ENCODE results near the gene CNTF.

CNTF gene

DNA sequence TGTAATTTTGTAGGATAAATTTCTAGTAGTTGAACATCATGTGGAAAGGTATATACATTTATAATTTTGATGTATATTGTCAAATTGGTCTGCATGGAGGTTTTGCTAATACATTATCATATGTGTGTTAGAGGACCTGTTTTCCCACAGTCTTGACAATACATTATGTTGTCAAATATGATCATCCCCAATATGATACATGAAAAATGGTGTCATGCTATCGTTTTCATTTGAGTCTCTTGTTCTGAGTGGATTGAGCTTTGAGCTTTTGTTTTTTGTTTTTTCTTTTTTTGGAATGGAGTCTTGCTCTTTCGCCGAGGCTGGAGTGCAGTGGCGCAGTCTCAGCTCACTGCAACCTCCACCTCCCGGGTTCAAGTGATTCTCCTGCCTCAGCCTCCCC is 14.1 kb upstream of the CNTF start:
- no peak for DNase-seq

DNA sequence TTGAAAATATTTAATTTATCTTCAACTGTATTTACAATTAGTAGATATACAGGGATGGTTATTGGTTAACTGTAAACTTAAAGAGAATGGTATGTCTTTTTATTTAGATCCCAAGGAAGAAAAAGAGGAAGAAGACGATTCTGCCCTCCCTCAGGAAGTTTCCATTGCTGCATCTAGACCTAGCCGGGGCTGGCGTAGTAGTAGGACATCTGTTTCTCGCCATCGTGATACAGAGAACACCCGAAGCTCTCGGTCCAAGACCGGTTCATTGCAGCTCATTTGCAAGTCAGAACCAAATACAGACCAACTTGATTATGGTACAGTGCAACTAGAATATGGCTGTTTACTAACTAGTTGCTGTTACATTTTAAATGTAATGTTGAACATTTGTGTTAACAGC is 12.7 kb upstream of the CNTF start:
- no peak for DNase-seq

DNA sequence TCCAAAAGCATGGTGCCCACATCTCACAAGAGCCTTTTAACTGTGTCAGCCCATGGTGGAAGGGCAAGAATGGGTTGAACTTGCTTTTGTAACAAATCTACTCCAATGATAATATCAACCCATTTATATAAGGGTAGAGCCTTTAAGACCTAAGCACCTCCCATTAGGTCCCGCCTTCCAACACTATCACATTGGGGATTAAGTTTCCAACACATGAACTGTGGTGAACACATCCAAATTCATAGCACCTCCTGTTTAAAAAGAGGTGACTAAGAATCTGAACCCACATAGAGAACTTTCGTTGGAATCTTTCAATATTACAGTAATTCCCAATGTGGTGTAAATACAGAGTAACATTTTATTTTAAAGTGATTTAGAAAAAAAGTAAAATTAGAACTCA is 9.2 kb upstream of the CNTF start:
- no peak for DNase-seq

DNA sequence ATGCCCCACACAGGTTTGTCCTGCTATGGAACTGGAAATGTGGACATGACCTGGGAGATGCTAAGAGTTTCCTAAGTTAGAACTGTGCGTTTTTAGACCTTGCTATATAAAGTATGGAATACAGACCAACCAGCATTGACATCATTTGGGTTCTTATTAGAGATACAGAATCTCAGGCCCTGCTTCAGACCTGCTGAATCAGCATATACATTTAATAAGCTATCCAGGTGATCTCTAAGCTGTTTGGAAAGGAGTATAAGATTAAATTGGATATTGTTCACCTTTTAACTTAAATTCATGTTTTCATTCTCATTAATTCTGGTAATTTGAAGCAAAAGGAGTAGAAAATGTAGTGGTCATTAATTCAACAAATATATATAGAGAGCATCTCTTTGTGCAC is 6.9 kb upstream of the CNTF start:
- no peak for DNase-seq

DNA sequence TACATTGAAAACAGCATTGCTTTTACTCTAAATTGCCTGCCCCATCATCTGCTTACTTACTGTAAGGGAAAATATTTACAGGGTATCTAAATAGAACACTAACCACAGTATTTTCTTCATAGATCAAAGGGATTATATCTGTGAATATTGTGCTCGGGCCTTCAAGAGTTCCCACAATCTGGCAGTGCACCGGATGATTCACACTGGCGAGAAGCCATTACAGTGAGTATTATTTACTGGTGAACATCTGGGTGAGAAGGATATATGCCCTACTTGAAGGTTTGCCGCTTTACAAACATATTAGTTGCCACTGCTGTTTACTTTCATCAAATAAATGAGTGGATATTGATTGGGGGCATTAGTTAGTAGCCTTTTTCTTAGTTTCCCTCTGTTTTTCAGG is 5.9 kb upstream of the CNTF start:
- DNase-seq = no peak

DNA sequence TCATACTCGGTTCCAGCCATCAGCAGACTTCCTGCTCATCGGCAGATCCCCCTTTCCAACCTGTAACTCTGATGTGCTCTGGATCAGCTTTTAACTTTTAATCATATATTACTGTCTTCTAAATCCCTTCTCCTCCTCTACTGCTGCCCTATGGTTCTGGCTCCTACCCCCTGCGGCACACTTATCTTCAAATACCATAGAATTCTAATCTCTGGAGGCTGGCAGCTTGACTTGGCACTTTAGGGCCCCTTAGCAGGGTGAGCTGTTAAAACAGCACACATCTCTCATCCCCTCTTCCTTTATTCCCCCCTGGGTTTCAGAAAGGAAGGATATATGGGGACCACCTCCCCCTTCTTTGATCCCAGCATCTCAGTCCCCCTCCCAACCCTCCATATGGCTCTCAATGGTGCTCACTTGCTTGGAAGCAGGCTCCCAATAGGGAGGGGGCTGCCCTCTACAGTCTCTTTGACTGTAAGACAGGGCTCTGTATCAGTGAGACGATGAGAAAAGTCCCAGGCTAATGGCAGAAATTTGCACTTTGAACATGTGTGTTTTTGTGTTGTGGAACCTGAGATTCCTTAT is 4.4 kb upstream of the CNTF start:
- DNase-seq = no peak

DNA sequence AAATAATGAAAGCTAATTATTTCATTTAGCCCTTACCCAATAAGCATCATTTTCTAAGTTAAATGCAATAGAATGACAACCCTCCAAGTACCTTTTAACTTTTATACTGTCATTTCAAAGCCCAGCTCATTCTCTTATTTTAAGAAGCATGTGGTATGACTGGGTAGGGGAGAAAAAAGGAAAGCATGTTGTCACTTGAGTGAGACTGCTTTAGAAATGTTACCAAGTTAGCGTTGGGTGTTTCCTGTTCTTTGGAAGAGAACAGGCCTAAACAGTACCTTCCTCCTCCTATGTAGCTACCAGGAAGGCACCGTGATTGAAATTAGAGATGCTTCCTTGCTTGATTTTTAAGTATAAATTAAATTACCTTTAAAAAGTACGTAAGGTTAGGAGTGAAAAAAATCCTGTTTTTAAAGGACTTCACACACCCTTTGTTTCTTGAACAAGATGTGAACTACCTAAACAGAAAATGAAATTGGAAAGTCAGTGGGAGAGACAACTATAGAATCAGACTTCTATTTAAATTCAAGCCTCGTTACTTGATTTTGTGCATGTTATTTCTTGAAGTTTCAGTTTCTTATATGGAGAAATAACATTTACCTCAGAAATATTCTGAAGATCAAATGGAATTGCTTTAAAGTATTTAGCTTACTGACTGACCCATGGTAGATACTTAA is 741 bp upstream of the CNTF start:
- DNase-seq = no peak

DNA sequence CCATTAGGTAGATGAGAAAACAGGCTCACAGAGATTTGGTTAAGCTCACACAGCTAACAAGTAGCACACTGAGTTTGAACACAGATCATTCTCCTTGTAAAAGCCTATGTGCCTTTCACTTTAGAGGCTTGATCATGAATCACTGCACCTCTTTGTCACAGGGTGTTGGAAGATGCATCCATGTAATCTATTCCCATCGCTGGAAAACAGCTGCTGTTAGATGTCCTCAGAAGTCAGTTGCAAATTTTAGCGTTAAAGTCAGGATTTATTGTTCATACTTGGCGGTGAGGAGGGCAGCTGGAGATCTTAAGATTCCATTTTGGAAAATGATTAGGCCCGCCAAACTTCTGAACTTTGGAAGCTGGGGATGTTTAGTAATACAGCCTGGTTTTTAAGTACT is 2.6 kb downstream of the CNTF start:
- DNase-seq = no peak

DNA sequence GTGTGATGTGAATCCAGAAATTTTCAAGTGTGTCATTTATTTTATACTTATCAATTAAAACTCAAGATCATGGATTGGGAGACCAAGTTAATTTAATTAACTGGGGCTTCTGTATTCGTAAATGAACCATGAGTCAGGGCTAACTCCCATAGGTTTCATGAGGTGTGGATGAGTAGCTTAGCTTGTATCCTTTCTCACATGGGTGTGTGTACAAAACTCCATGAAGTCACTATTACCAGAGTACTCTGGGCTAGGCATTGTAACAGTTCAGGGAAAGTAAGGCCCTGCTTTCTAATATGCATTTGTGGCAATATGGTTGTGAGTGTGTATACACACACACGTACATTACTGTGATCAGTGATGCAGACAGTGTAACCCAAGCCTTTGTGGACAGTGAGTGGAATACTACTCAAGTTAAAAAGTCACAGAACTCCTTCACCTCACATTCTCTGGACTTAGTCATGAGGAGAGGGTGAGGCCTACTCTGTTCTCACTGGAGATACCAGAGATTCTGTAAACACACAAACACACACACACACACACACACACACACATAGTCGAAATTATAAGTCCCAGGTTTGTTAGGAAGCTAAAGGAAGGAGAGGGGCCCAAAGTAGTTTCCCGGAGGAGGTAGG is 3.5 kb downstream of the CNTF start:
- no peak for DNase-seq

DNA sequence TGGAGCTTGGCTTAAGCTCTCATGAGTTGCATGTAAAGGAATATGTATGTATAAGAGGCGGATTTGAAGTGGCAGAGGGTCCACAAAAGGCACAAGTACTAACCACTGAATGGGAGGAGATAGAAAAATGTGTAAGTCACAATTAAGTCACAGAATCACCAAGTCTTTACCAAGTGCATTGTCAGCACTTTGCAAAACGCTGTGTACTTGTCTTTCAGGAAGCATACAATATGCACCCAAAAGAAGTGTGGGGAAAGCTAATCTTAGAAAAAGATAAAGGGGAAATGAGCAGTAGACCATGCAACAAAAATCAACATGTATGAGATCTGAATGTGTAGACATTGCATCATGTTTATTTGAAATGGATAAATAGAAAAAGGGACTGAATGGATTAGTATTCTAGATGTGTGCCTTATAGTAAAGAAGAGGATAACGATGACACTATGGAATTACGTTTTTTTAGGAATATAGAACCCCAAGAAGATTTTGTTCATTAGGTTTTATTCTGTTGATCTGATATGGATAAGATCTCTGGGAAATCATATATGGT is 4.5 kb downstream of the CNTF start:
- no peak for DNase-seq

DNA sequence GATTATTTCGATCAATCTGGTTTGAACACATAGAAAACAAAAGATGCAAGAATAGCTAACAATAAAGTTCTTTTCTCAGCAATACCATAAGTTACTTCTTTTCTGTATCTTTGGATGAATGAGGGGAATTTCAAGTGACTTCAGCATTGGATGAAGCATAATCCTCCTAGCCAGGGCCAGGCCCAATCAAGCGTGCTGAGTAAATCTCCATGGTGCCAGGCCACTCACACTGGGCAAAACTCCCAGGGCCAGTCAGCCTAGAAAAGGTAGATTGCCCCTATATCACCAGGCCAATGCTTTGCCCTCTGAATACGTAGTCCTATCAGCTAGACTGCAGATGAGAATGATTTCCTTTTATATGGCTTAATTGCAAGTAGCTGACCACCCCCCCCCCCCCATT is 6.0 kb downstream of the CNTF start:
- DNase-seq = no peak

DNA sequence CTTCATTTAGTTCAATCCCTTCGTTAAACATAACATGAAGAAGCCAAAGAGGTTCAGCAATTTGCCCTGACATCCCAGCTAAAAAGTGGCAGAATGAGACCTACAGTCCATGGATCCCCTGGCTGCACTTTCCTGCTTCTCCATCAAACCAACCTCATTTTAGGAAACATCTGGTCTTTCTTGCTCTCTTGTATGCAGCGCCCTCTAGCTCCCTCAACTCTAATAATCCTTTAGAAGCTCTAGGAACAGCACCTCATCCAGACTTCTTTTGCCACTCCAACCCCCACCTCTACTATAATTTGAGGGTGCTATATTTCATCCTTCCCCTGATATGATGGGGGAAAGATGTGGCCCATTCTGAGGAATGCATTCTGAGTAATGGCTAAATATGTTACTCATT is 7.4 kb downstream of the CNTF start:
- no peak for DNase-seq

DNA sequence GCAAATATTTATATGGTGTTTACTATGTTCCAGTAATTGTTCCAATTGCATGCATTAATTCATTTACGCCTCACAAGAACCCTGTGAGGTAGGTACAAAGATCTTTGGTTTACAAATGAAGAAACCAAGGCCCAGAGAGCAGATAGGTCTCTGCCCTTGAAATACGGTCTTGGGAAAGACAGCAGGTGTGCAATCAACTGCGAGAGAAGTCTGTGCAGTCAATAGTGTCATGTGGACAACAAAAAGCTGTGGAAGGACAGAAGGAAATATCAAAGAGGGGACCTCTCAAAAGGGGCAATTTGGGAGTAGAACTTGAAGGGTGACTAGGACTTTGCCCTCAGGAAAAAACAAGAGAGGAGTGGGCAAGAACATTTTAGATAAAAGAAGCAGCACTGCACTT is 8.9 kb downstream of the CNTF start:
- no peak for DNase-seq

DNA sequence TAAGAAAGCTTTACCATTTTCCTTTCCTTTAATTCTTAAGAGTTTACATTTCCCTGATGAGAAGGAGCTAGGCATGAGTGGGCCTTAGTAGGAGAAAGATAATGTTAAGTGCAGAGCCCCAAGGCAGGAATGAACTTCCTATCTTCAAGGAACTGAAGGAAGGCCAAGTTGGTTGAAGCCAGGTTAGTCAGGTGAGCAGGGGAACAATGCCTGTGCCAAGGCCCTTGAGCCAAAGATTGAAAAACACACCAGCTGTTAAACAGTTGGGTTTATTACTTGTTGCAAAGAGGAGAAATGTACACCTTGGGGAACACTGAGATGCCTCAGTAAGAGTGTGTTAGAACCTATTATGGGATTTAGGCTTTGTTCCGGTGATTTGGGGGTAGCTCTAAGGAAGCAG is 10.0 kb downstream of the CNTF start:
- no peak for DNase-seq

DNA sequence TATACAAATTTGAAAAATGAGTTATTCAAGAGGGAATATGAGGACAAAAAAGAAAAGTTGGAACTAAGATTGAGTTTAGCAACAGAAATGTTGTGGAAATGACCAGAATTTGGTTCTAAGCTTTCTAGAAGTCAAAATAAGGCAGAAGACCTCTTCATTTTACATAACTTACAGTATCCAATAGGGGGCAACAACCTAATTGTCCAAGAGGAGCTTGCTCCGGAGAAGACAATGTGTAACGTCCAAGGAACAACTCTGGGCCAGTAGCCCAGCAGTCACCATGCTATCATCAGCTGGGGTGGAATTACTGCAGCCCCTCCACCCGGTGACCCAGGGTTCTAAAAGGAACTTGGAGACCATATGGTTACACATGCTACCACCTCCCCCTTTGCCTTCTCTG is 14.1 kb downstream of the CNTF start:
- DNase-seq = no peak

DNA sequence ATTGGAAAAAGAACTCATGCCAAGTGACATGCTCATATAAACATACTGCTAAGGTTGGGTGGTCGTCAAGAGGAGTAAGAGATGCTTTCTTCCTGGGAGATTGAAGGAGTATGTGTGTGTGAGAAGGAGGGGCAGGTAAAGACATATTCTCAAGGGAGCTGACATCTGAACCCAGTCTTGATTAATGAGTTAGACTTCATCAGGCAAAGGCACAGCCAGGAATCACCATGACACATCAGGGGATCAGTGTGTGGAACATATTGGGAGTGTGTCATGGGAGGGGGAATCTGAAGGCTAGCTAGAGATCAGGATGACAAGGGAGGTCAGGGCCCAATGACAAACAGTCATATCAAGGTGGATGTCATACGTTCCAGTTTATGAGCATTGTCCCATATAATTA is 14.9 kb downstream of the CNTF start:
- DNase-seq = no peak

DNA sequence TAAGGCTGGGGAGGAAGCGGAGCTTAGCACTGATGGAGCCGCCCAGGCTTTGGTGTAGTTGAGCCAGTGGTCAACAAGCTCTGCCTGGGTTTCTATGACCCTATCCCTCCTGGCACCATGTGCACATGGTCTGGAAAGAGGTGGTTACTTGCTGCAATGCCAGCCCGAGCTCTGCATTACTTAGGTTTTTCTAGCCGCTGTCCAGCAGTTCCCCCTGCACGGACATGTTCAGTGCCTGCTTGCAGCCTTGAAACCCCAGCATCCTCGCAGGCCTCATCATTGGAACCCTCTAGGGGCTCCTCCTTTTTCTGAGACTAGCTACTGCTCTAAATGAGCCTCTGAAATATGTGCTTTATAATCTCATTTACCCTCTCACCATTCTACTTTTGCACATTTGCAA is 16.6 kb downstream of the CNTF start:
- DNase-seq = no peak

DNA sequence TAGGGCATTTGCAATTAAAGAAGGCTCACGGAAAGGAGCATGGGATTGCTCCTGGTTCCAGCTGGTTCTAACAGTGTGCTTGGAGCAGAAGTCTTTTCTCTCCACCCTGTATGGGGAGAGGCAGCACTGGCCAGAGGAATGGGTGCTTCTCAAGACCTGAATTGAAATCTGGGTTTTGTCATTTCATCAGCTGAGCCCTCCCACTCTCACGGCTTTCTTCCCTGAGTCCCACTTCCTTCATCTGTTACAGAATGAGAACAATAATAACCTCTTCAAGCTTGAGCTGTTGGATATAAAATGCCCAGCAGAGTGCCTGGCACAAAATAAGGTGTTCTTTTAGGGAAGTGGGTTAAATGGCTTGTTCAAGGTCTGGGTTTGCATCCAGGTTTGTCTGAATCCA is 17.2 kb downstream of the CNTF start:
- DNase-seq = no peak

DNA sequence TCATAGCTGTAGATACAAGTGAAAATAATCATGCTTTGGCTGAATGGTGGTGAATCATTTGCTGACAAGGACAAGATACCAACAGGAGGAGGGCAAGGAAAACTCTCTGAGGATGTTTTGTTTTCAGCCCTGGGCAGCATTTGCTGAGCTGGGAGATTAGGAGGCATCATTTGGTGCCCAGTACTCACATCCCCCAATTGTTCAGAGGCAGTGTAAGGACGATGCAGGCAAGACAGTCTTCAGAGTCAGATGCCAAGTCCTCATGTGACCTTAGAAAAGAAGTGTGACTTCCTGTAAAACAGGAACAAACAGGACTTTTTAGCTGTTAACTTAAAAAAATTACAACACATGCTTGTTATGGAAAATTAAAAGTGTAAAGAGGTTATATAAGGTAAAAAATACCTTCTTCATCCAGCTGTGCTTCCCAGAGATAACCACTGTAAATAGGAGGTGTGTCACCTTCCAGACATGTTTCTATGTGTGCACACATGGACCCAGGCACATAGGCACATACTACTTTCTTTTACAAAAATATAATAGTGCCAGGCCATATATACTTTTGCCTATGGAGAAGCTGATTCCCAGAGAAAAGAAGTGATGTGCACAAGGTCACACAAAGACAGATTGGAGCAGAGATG is 18.0 kb downstream of the CNTF start:
- DNase-seq = no peak

DNA sequence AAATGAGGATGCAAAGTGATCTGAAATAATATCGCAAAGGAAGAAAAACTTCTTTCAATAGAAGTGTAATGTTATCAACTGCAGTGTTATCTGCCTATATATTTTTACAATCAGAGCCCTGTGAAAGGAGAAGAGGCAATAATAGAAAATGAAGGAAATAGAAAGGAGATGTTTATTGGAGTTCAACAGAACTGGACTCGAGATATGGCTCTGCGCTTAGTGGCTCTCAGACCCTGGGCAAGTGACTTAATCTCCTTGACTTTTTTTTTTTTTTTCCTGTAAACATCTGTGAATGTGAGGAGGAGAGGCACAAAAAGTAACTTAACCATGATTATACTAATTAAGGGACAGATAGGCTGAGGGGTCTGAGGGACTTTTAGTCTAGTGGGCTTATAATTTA is 18.9 kb downstream of the CNTF start:
- DNase-seq = no peak

DNA sequence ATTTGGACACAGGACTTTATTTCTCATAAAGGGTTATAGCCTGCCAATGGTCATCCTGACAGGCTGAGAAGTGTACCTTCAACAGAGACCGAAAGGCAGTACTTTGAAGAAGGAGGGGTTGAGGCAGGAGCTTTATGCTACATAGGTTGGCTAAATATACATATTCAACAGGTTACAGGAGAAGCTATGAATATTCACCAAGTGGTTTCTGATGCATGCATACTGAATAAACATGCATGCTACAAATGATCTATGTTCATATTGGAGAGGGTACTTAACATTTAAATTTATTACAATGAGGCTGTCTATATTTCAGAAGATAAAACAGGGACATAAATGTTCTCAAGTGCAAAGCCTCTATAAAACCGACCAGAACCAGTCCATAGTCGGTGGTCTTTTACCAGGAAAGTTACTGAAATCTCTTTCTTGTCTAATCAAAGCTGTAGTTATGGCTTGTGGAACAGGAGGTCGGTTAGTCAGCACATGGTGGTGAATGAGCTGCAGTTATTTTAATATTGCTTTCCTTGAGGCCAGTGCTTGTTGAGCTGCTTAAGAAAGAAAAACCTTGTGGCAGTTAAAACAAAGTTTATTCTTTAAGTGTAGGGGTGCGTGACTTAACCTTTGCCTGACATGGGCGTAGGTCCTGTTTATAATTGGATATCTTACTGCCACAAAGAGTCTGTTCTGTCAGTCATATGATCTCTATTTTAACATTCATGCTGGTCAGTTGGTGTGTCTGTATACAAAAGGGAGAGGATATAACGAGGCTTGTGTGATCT is 19.5 kb downstream of the CNTF start:
- no peak for DNase-seq

DNA sequence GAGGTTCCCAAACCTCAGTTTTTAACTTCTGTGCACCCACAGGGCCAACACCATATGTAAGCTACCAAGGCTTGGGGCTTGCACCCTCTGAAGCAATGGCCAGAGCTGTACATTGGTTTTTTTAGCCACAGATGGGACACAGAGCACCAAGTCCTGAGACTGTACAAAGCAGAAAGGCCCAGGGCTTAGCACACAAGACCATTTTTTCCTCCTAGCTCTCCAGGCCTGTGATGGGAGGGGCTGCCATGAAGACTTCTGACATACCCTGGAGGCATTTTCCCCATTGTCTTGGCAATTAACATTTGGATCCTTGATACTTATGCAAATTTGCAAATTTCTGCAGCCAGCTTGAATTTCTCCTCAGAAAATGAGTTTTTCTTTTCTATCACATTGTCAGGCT is 23.4 kb downstream of the CNTF start:
- no peak for DNase-seq

DNA sequence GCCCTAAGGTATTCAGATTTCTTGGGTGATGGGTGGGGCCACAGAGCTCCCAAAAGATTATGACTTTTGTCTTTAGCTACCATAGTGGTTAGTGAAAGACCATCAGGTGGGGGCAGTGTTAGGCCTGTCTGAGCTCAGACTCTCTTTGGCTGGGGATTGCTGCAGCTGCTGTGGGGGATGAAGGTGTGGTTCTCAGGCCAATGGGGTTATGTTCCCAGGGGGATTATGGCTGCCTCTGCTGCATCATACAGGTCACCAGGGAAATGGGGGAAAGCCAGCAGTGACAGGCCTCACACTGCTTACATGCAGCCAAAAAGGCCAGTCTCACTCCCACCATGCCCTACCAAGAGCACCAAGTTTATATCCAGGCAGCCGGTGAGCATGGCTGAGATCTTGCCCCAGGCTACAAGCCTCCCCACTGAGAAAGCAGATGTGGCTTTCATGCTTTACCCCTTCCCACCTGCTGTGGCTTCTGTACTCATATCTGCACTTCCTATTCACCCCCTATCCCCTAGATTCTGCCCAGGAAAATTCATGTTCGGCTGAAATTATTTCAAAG is 24.8 kb downstream of the CNTF start:
- no peak for DNase-seq
